ENCODE data around the gene LCN6.
"Not testable (repeated sequence)": the region's sequence is repeated elsewhere in the genome, so short reads cannot be mapped to it uniquely, and the experiment has no call there.

LCN6 gene

DNA sequence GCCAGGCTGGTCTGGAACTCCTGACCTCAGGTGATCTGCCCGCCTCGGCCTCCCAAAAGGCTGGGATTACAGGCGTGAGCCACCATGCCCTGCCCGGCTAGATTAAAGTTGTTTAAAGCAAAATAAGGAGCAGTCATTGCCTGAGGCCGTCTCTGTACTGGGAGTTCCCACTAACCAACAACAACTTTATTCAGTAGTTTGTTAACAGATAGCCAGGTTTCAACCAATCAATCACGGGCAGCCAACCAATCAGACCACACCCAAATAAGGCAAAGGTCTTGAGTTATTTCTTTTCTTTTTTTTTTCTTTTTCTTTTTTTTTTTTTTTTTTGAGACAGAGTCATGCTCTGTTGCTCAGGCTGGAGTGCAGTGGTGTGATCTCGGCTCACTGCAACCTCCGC lies 43.6 kb downstream of the LCN6 start:
- DNase-seq = not testable (repeated sequence)

DNA sequence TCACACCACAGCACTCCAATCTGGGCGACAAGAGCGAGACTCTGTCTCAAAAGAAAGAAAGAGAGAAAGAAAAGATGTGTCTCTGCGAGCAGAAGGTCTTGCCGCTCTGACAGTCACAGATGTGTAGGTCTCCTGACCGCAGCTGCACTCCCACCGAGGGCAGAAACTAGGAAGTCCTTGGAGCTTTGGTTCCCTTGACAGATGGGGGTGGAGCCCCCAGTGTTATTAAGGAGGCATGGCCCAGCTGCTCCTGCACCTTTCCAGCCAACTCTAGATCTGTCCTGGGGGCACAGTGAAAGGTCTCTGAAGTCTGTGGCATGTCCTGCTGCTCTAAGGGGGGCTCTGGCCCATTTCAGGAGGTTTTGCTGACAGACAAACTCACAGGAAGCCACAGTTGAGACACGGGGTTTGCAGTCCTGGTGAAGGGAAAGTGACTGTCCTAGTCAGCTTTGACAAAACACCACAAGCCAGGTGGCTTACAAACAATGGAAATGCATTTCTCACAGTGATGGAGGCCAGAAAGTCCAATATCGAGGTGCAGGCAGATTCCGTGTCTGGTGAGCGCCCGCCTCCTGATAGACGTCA lies 45.0 kb downstream of the LCN6 start:
- no peak for DNase-seq

DNA sequence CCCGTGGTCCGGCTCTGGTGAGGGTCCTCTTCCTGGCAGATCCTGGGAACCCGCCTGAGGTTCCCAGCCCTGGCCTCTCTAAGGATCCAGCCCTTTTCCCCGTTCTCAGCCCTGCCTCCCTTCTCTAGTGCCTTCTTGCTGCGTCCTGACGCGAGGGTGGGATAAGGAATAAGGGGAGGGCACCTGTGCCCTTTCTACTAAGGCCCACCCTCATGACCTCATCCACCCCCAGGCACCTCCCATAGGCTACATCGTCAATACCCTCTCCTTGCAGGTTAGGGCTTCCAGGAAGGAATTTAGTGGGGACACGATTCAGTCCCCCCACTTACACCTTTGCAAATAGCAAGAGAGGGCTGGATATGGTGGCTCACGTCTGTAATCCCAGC lies 46.7 kb downstream of the LCN6 start:
- no peak for DNase-seq

DNA sequence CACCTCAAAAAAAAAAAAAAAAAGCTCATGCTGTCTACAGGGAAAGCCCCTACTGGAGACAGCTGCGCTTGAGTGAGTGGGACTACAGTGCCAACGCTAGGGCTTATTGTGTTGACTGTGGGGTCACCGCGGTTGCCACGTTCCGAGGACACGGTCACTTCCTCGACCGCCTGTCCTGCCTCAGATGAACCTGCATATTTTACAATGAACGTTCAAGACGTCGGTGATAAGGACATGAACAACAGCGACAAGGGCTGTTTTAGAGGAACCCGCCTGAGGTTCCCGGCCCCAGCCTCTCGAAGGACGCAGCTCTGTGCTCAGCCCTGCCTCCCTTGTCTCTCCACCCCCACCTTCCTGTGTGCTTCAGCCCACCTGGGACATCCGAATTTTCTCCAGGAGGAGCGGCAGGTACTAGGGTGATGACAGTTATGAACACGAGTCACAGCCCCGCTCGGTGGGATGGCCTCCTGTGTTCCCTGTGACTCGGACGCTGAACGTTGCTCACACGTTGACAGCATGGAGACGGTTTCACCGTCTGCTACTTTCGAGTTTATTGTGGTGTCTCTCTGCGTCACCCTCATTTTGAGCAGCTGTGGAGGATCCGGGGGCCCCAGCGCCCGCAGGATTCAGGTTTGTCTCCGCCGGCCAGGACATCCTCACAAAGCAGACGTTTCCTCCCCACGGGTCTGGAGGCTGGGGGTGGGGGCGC lies 47.2 kb downstream of the LCN6 start:
- DNase-seq = no peak

DNA sequence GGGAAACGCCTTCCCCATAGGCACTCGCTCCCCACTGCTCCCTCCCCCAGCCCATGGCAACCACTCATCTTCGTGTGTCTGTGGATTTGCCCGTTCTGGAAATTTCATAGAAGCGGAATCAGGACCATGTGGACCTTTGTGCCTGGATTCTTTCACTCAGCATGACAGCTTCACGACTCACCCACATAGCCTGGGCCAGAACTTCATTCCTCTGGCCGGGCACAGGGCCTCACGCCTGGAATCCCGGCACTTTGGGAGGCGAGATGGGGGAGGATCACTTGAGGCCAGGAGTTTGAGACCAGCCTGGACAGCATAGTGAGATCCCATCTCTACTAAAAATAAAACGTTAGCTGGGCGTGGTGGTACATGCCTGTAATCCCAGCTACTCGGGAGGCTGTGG lies 48.0 kb downstream of the LCN6 start:
- no peak for DNase-seq

DNA sequence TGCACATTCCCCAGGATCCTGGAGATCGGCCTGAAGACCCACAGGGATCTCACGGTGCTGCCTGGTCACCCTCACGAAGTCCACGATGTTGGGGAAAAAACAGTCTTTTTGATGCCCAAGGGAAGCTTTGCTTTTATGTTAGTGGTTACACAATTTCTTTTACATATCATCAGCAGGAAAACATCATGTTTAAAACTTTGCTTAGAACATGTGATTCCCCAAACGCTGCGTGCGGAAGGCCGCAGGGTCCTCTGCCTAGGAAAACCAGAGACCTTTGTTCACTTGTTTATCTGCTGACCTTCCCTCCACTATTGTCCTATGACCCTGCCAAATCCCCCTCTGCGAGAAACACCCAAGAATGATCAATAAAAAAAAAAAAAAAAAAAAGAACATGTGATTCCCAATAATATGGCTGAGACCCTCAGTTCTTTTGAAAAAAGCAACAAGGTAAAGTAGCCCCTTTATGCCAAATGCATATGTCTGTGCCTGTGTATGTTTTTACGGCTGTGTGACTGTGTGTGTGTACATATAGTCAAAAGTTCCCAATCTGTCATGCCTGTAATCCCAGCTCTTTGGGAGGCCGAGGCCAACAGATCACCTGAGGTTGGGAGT lies 49.6 kb downstream of the LCN6 start:
- DNase-seq = no peak

DNA sequence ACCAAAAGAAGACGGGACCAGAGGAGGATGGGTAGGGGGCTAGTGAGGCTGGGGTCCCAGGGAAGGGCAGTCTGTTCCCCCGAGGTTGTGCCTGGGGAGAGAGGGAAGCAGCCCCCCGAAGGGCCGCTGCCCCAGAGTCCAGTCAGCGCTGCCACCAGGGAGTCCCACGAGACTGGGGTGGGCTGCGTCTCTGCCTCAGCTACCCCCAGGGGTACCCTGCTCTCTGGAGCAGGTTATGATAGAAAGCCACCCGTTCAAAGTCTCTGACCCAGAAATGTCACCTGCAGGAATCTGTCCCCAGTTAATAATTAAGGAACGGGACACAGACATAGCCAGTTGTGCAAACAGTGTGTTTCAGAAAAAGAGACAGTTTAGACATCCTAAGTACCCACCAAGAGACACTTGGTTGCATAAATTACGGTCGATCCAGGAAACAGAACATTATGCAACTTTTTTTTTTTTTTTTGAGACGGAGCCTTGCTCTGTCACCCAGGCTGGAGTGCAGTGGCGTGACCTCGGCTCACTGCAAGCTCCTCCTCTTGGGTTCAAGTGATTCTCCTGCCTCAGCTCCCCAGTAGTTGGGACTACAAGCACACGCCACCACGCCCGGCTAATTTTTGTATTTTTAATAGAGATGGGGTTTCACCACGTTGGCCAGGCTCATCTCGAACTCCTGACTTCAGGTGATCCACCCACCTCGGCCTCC lies 50.4 kb downstream of the LCN6 start:
- DNase-seq = no peak

DNA sequence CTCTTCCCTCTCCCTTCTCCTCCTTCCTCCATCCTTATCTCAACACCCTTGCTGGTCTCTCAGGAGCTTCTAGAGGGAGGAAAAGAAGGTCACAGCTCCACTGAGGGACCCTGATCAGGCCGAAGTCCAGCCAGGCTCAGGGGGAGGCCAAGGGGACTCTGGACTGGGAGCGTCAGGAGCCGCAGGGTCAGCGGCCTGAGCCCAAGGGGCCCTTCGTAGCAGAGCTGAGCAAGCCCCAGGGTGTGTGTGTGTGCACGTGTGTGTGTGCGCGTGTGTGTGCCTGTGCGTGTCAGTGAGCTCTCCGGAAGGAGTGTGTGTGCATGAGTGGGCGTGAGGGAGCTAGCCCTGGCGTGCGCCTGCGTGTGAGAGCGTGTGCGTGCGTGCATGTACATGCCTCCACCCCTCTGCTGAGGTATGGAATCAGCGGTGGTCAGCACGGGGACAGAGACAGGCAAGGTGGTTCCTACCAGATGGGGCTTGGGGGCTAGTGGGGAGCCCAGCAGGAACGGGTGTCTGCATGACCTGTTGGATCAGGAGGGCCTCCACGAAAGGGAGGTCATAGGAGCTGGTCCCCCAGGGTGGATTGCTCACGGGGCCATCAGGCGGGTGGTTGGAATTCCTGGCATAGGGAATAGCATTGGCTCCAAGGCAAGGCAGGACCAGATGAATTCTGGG lies 51.0 kb downstream of the LCN6 start:
- DNase-seq = peak; percentile 24

DNA sequence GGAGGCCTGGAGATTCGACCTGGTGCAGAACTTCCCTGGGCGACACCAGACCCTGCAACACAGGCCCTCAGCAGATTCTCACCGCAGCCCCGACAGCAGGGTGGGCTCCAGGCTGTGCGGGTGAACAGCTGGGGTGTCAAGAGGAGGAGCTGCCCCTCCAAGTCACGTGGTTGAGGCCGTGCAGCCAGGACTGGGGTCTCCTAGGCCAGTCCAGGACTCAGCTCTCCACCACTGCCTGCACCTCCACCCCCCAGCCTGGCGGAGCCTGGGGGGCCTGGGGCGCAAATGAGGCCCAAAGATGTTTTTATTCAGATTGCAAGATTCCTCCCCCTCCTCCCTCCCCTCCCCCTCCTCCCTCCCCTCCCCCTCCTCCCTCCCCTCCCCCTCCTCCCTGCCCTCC lies 51.8 kb downstream of the LCN6 start:
- DNase-seq = no peak

DNA sequence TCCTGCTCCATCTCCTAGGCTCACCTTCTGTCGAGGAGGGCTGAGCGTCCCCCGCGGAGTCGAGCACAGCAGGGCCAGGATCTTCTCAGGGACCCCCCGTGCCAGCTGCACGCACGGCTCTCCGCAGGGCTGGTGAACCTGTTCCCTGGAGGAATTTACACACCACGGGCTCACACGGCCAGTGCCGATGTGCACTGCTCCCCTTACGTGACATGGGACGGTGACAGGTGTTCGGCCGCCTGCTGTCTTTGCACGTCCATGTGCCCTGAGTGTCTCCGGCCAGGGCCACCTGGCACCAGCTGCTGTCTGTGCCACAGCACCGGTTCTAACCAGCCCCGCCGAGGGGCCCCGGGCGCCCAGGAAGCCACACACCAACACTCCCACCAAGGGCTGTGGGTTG lies 52.4 kb downstream of the LCN6 start:
- peak; percentile 93 for DNase-seq

DNA sequence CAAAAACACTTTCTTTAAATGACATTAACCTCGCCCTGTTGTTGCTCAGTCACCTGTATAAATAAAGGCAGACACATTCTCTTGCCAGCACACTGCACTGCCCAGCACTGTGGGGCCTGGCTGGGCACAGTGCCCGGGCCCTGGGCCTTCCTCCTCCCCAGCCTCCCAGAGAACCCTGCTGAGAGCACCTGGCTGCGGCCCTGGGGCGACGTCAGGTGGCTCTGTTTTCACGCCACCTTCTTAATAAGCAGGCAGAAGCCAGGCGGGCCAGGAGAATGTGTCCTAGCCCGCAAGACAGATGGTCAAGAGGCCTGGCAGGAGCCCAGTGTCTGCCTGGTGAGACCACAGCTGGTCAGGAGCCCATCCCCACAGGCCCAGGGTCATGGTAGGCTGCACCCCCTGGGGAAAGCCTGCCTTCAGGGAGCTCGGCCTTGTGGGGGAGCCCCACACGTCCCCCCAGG lies 52.9 kb downstream of the LCN6 start:
- peak; percentile 99 for DNase-seq

DNA sequence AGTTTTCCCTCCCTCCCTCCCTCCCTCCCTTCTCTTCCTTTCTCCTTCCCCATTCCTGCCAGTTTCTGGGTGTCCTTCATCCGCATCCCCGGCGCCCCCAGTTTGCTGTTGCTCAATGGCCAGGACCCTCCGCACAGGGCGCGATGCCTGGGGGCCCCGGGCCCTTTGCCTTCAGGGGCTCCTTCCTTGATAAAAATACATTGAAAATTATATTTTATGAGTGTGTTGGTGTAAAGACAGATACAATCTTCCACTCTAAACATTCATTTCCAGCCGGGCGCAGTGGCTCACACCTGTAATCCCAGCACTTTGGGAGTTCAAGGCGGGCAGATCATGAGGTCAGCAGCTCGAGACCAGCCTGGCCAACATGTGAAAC lies 53.5 kb downstream of the LCN6 start:
- DNase-seq = no peak

DNA sequence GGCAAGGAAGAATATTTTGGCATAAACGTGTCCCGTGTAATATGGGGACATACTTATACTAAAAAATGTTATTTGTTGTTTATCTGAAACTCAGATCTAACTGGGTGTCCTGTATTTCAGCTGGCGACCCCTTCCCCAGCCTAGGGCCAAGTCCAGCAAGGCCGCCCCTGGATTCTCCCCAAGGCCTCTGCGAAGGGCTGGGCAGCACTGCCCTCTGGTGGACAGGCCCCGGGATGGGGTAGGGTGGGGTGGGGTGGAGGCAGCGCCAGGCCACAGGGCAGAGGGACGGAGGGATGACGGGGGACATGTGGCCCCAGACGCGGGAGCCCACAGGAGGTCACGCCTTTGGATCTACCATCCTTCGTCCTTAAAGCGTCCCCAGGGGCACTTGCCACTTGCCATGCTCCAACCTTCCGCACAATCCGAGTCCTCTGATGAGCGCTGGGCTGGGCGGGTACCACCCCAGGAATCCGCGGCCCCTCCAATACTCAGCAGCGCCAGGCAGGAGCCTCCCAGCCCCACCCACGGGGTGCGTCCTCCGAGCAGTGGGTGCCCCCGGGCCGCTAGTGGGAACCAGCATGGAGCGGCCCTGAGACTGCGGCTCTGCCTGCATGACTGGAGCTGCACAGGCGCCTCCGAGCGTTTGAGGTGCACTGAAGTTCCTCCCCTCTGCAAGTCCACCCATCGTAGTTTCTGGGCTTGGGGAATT lies 54.0 kb downstream of the LCN6 start:
- DNase-seq = peak; percentile 72

All from NCI-H774 (cell line).